ENCODE results near the gene COA8.

DNA sequence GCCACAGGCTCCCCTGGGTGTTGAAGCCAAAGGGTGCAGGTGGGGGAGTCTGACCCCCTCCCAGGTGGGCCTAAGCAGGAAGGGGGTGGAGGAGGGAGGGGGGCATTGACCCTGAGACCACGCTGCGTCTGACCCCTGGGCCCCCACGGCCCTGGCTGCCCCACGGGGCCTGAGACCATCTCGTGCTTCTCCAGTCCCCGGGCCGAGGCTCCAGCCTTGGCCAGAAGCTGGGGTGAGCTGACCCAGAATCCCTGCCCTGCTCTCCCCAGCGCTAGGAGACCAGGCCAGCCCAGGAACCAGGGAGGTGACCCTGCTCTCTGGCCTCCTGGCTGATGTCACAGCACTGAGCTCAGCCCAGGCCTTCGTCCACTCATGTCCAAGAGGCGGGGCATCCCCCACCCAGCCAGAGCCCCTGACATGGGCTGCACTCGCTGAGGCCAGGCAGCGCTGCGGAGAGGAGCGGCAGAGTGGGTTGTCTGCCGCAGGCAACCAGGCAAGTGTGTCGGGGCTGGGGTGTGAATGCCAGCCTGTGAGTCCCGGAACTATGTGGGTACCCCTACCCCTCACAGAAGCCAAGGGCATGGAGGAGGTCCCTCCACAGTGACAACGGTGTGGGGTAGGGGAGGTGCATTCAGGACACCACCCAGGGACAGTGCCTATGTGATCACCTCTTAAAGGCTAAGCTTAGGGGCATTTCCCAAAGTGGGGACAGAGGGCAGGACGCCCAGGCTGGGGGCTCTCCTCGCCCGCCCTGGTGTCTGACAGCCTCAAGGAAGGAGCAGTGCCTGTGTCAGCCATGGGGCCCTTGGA, 27.5 kb upstream of the COA8 start:
- TF ChIP-seq, protein P1, sequence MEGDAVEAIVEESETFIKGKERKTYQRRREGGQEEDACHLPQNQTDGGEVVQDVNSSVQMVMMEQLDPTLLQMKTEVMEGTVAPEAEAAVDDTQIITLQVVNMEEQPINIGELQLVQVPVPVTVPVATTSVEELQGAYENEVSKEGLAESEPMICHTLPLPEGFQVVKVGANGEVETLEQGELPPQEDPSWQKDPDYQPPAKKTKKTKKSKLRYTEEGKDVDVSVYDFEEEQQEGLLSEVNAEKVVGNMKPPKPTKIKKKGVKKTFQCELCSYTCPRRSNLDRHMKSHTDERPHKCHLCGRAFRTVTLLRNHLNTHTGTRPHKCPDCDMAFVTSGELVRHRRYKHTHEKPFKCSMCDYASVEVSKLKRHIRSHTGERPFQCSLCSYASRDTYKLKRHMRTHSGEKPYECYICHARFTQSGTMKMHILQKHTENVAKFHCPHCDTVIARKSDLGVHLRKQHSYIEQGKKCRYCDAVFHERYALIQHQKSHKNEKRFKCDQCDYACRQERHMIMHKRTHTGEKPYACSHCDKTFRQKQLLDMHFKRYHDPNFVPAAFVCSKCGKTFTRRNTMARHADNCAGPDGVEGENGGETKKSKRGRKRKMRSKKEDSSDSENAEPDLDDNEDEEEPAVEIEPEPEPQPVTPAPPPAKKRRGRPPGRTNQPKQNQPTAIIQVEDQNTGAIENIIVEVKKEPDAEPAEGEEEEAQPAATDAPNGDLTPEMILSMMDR (IDR thresholded peaks at IDR 0.05), result no peak
- no peak for TF ChIP-seq POLR2A (IDR thresholded peaks at IDR 0.05)

All from vagina (tissue), 2 donors.